ENCODE results near the gene TEX13B.

The TEX13B gene

DNA sequence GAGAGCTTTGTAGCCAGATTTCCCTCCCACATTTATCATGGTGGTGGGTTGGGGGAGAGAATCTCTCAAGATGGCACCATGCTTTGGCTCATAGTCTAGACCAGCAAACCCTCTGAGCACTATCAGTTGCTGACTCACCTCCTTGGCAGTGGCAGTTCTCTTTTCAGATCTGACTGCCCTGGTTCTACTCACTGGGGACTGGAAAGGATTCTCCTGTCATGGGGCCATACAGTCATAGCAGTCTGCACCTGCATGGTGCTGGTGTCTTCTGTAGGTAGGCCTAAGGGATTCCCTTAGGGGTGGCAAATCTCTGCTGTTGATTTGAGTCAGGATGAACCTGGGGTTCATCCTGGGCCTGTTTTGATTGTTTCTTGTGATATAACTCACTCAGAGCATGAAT, 2.6 kb downstream of the TEX13B start:
- TF ChIP-seq, protein P1, sequence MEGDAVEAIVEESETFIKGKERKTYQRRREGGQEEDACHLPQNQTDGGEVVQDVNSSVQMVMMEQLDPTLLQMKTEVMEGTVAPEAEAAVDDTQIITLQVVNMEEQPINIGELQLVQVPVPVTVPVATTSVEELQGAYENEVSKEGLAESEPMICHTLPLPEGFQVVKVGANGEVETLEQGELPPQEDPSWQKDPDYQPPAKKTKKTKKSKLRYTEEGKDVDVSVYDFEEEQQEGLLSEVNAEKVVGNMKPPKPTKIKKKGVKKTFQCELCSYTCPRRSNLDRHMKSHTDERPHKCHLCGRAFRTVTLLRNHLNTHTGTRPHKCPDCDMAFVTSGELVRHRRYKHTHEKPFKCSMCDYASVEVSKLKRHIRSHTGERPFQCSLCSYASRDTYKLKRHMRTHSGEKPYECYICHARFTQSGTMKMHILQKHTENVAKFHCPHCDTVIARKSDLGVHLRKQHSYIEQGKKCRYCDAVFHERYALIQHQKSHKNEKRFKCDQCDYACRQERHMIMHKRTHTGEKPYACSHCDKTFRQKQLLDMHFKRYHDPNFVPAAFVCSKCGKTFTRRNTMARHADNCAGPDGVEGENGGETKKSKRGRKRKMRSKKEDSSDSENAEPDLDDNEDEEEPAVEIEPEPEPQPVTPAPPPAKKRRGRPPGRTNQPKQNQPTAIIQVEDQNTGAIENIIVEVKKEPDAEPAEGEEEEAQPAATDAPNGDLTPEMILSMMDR (IDR thresholded peaks at IDR 0.05): no peak
- Histone ChIP-seq H3K9me3 (ENCODE audit: control insufficient read depth, low read length) (no peaks in the 10 kb centered on the region), H3K4me2 (ENCODE audit: low read length) (no peak overlapping the region), H3K79me2 (no peaks in the 10 kb centered on the region), H3K9ac (no peak overlapping the region), H3K27me3 (ENCODE audit: control insufficient read depth, insufficient read depth, low read length) (no peaks in the 10 kb centered on the region), H3K36me3 (ENCODE audit: control insufficient read depth, insufficient read depth, low read length) (no peaks in the 10 kb centered on the region), H3K4me3 (ENCODE audit: low read depth, low read length) (no peak overlapping the region), H3K4me1 (no peaks in the 10 kb centered on the region), H2AFZ (no peak overlapping the region), H3K27ac (no peak overlapping the region)

- Histone ChIP-seq H3K27me3 (ENCODE audit: control insufficient read depth, insufficient read depth, low read length) (no peaks in the 10 kb centered on the region), H3K9me3 (ENCODE audit: control insufficient read depth, low read length) (no peaks in the 10 kb centered on the region), H2AFZ (no peak overlapping the region), H3K79me2 (no peaks in the 10 kb centered on the region), H3K9ac (no peak overlapping the region), H3K4me3 (ENCODE audit: low read depth, low read length) (no peak overlapping the region), H3K27ac (no peak overlapping the region), H3K36me3 (ENCODE audit: control insufficient read depth, insufficient read depth, low read length) (no peaks in the 10 kb centered on the region), H3K4me2 (ENCODE audit: low read length) (no peak overlapping the region), H3K4me1 (no peaks in the 10 kb centered on the region)
- TF ChIP-seq, protein P1 (IDR thresholded peaks at IDR 0.05): peak; percentile 20
Measured at GRCh38 chrX:107978707-107979307, 3.4 kb downstream of the TEX13B start.

DNA sequence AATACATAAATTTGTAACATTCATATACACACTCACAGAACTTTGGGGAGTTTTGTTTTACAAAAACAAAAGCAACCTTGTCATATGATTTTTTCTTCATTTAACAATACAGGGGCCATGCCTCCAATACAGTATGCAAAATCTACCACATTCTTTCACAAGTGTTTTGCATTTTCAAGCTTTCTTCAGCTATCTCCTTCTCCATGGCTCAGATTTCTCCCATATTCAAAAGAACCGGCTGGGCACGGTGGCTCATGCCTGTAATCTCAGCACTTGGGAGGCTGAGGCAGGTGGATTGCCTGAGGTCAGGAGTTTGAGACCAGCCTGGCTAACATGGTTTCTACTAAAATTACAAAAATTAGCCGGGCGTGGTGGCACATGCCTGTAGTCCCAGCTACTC, 4.1 kb downstream of the TEX13B start:
- no peak overlapping the region for H2AFZ ChIP-seq
- no peak overlapping the region for H3K27ac ChIP-seq
- no peaks in the 10 kb centered on the region for H3K79me2 ChIP-seq
- no peak overlapping the region for H3K9ac ChIP-seq
- TF ChIP-seq, protein P1 (IDR thresholded peaks at IDR 0.05): no peak
- no peaks in the 10 kb centered on the region for H3K4me1 ChIP-seq
- H3K36me3 ChIP-seq (ENCODE audit: control insufficient read depth, insufficient read depth, low read length): no peaks in the 10 kb centered on the region
- H3K9me3 ChIP-seq (ENCODE audit: control insufficient read depth, low read length): no peaks in the 10 kb centered on the region
- H3K27me3 ChIP-seq (ENCODE audit: control insufficient read depth, insufficient read depth, low read length): no peaks in the 10 kb centered on the region
- no peak overlapping the region for H3K4me2 ChIP-seq (ENCODE audit: low read length)
- H3K4me3 ChIP-seq (ENCODE audit: low read depth, low read length): no peak overlapping the region

GRCh38 chrX:107971636-107972035, 10.5 kb downstream of the TEX13B start:
- Histone ChIP-seq H3K9ac (no peak overlapping the region), H3K4me1 (no peaks in the 10 kb centered on the region), H3K79me2 (no peaks in the 10 kb centered on the region), H3K9me3 (ENCODE audit: control insufficient read depth, low read length) (no peaks in the 10 kb centered on the region), H3K36me3 (ENCODE audit: control insufficient read depth, insufficient read depth, low read length) (no peaks in the 10 kb centered on the region), H3K27me3 (ENCODE audit: control insufficient read depth, insufficient read depth, low read length) (no peaks in the 10 kb centered on the region), H3K27ac (no peak overlapping the region), H3K4me3 (ENCODE audit: low read depth, low read length) (no peak overlapping the region), H2AFZ (no peak overlapping the region), H3K4me2 (ENCODE audit: low read length) (no peak overlapping the region)
- TF ChIP-seq, protein P1 (IDR thresholded peaks at IDR 0.05): no peak

GRCh38 chrX:107970073-107970472, 12.1 kb downstream of the TEX13B start:
- no peak overlapping the region for H3K4me2 ChIP-seq (ENCODE audit: low read length)
- no peak overlapping the region for H3K9ac ChIP-seq
- H3K36me3 ChIP-seq (ENCODE audit: control insufficient read depth, insufficient read depth, low read length): no peaks in the 10 kb centered on the region
- TF ChIP-seq, protein P1 (IDR thresholded peaks at IDR 0.05): no peak
- H3K27ac ChIP-seq: no peak overlapping the region
- no peak overlapping the region for H3K4me3 ChIP-seq (ENCODE audit: low read depth, low read length)
- H3K4me1 ChIP-seq: no peaks in the 10 kb centered on the region
- H3K79me2 ChIP-seq: no peaks in the 10 kb centered on the region
- H2AFZ ChIP-seq: no peak overlapping the region
- H3K27me3 ChIP-seq (ENCODE audit: control insufficient read depth, insufficient read depth, low read length): no peaks in the 10 kb centered on the region
- H3K9me3 ChIP-seq (ENCODE audit: control insufficient read depth, low read length): no peaks in the 10 kb centered on the region
